SK-N-SH (cell line): ENCODE data around the gene NDRG2. TPM values are rescaled to one million over a fixed set of nuclear protein-coding genes. Genes with fewer than 3 reads are reported as not detected.
"Not testable (repeated sequence)": the region's sequence is repeated elsewhere in the genome, so short reads cannot be mapped to it uniquely, and the experiment has no call there.

ENCODE experiments used
- CTCF ChIA-PET: fragments of 300-600, 350-600 bp; formaldehyde crosslinking; extraction: SDS; loops from one replicate; lab custom pipeline; 2021; lab: Yijun Ruan, JAX
- POLR2A ChIA-PET: fragments of 350-600 bp; sonication (Branson Sonifier 250); formaldehyde crosslinking; extraction: SDS; loops from one replicate; lab custom pipeline; 2020; ENCODE audit warnings: antibody characterized with exemption, inconsistent platforms; lab: Yijun Ruan, JAX
- DNase-seq: peaks from one replicate; pipeline ENCODE4 v3.0.0; 2012
- H2AFZ ChIP-seq: fragments of 200-600 bp; sonication (generic); 2 replicates; pipeline ENCODE4 v1.8.1; 2016; ENCODE audit warnings: antibody characterized with exemption, mild to moderate bottlenecking, low read depth
- H3F3A ChIP-seq: fragments of 200-600 bp; sonication (generic); replicated peaks from 2 replicates; pipeline ENCODE3; 2016; ENCODE audit warnings: antibody characterized with exemption, mild to moderate bottlenecking; ENCODE audit not compliant: insufficient read depth
- H3K27ac ChIP-seq, 2 experiments: fragments of 200-500 bp in 1 of 2; fragments of 200-600 bp in 1 of 2; sonication (Bioruptor generic) in 1 of 2; sonication (generic), shearing (Covaris generic) in 1 of 2; 2 replicates each; pipeline versions ENCODE4 v1.5.1 to v1.6.1; 2014 to 2016; ENCODE audit warnings: low read depth in 2 of 2, inconsistent platforms in 1 of 2, low read length in 1 of 2, mild to moderate bottlenecking in 1 of 2, mixed read lengths in 1 of 2
- H3K27me3 ChIP-seq: fragments of 200-600 bp; sonication (generic), shearing (Covaris generic); 2 replicates; pipeline ENCODE4 v1.6.1; 2016; ENCODE audit warnings: mixed run types; ENCODE audit not compliant: insufficient read depth
- H3K36me3 ChIP-seq, 2 experiments: fragments of 200-500 bp in 1 of 2; fragments of 200-600 bp in 1 of 2; sonication (Bioruptor generic) in 1 of 2; sonication (generic) in 1 of 2; replicated peaks in 1 of 2; 2 replicates each; pipeline versions ENCODE3 to v1.5.1; 2014 to 2016; ENCODE audit warnings: low read length in 1 of 2, mild to moderate bottlenecking in 1 of 2; ENCODE audit not compliant: insufficient read depth in 2 of 2, control insufficient read depth in 1 of 2
- H3K4me1 ChIP-seq, 2 experiments: fragments of 200-500 bp in 1 of 2; fragments of 200-600 bp in 1 of 2; sonication (Bioruptor generic) in 1 of 2; sonication (generic), shearing (Covaris generic) in 1 of 2; 2 replicates each; pipeline versions ENCODE4 v1.5.1 to v1.6.1; 2014 to 2016; ENCODE audit warnings: low read depth in 1 of 2, low read length in 1 of 2, mixed run types in 1 of 2; ENCODE audit not compliant: insufficient read depth in 2 of 2, control insufficient read depth in 1 of 2
- H3K4me2 ChIP-seq: fragments of 200-600 bp; sonication (generic), shearing (Covaris generic); 2 replicates; pipeline ENCODE4 v1.6.1; 2017; ENCODE audit warnings: mixed run types
- H3K4me3 ChIP-seq, 2 experiments: fragments of 200-500 bp in 1 of 2; fragments of 200-600 bp in 1 of 2; sonication (Bioruptor generic) in 1 of 2; sonication (generic), shearing (Covaris generic) in 1 of 2; 2 replicates each; pipeline versions ENCODE4 v1.5.1 to v1.8.1; 2014 to 2016; ENCODE audit warnings: low read depth in 2 of 2, inconsistent platforms in 1 of 2, low read length in 1 of 2, mild to moderate bottlenecking in 1 of 2, mixed read lengths in 1 of 2, moderate library complexity in 1 of 2
- H3K79me2 ChIP-seq: fragments of 200-600 bp; sonication (generic); 2 replicates; pipeline ENCODE4 v1.8.1; 2017; ENCODE audit warnings: mild to moderate bottlenecking; ENCODE audit not compliant: insufficient read depth
- H3K9ac ChIP-seq: fragments of 200-600 bp; sonication (generic); 2 replicates; pipeline ENCODE4 v1.6.1; 2017; ENCODE audit warnings: mixed run types
- H3K9me2 ChIP-seq: fragments of 200-600 bp; sonication (generic); 2 replicates; pipeline ENCODE4 v1.6.1; 2017; ENCODE audit warnings: mixed run types
- H3K9me3 ChIP-seq: fragments of 200-600 bp; sonication (generic); 2 replicates; pipeline ENCODE4 v1.6.1; 2017; ENCODE audit warnings: mixed run types, mild to moderate bottlenecking, moderate library complexity
- H4K20me1 ChIP-seq: fragments of 200-600 bp; sonication (generic); 2 replicates; pipeline ENCODE4 v1.6.1; 2017; ENCODE audit warnings: mild to moderate bottlenecking, mixed run types; ENCODE audit not compliant: insufficient read depth
- EZH2phosphoT487 ChIP-seq: fragments of 200-600 bp; sonication (generic); IDR thresholded peaks from 2 replicates; pipeline ENCODE4 v1.6.1; 2017; ENCODE audit warnings: low read depth, mixed run types, mild to moderate bottlenecking, antibody characterized with exemption, moderate library complexity, borderline replicate concordance
- FOSL2 ChIP-seq: IDR thresholded peaks from 2 replicates; pipeline ENCODE4 v1.4.0; 2012; ENCODE audit warnings: low read depth, mild to moderate bottlenecking, moderate library complexity, borderline replicate concordance
- NFIC ChIP-seq: IDR thresholded peaks from 2 replicates; pipeline ENCODE4 v1.4.0; 2012; ENCODE audit warnings: borderline replicate concordance
- POLR2AphosphoS5 ChIP-seq: IDR thresholded peaks from 2 replicates; pipeline ENCODE4 v1.6.1; 2012; ENCODE audit warnings: low read depth, low read length
- WGBS: methylation state at CpG from one replicate; pipeline ENCODE4 v1.1.6; 2017; ENCODE audit warnings: low lambda C conversion rate; 5-methylcytosine and 5-hydroxymethylcytosine counted together
- polyA plus RNA-seq, 3 experiments: library from polyadenylated mRNA; depleted of rRNA; stranded (reverse); fragments of >200 nt; gene quantifications; 2 replicates each; pipeline ENCODE4 v1.2.3, GENCODE V29; 2012
- TF ChIP-seq, protein P1 (sequence below): fragments of 200-600 bp; sonication (generic); IDR thresholded peaks from 2 replicates; pipeline ENCODE4 v1.6.1; 2017; ENCODE audit warnings: antibody characterized with exemption, mild to moderate bottlenecking, moderate library complexity
- TF ChIP-seq, protein P2 (sequence below): IDR thresholded peaks from 2 replicates; pipeline ENCODE4; 2012
- TF ChIP-seq, protein P3 (sequence below): IDR thresholded peaks from 2 replicates; pipeline ENCODE4 v1.6.1; 2012; ENCODE audit warnings: mild to moderate bottlenecking, low read depth, low read length, moderate library complexity
- TF ChIP-seq, protein P4 (sequence below): IDR thresholded peaks from 2 replicates; pipeline ENCODE4 v1.4.0; 2012; ENCODE audit warnings: low read depth, borderline replicate concordance
- TF ChIP-seq, protein P5 (sequence below): IDR thresholded peaks from 2 replicates; pipeline ENCODE4 v1.4.0; 2012; ENCODE audit warnings: low read depth, borderline replicate concordance

The NDRG2 gene
- polyA plus RNA-seq, 1 of the 3 experiments (the other 2 are of a cell fraction), result 15.8 TPM

DNA sequence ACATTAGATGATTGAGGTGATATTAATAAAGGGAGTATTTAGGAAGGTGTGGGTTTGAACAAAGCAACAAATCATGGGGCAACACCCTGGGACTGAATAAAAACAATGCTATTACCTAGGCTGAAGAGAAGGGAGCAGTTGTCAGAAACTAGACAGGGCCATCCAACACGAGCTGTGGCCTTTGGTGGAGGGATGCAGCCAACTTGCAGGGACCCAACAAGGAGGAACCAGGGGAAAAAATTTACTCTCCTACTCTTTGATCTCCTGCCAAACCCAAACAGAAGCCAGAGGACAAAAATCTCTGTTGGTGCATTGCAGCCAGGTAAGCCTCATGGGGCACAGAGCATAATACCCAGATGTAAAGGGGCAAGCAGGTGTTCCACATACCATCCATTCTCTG, 13.7 kb downstream of the NDRG2 start:
- no peaks in the 10 kb centered on the region for H3K79me2 ChIP-seq
- no peak overlapping the region for H2AFZ ChIP-seq
- DNase-seq, result no peak
- no peaks in the 10 kb centered on the region for H3K36me3 ChIP-seq
- ChIA-PET POLR2A (no interaction called here), CTCF (interaction anchor here (1.5 to 18.2 kb wide), 5 partner anchors 13 to 90 kb away, joined by 3 to 555 read pairs (median 8); partner anchors contain the start of genes RNASE7, SLC39A2, TMEM253 and ZNF219)
- no peaks in the 10 kb centered on the region for H3K9me3 ChIP-seq
- no peaks in the 10 kb centered on the region for H3F3A ChIP-seq
- H3K4me2 ChIP-seq, result no peak overlapping the region
- H3K4me3 ChIP-seq, result no peak overlapping the region
- H3K9me2 ChIP-seq, result no peaks in the 10 kb centered on the region
- no peak overlapping the region for H3K27ac ChIP-seq
- TF ChIP-seq EZH2phosphoT487 (no peak), FOSL2 (no peak), POLR2AphosphoS5 (no peak), NFIC (no peak)
- TF ChIP-seq, protein P1, sequence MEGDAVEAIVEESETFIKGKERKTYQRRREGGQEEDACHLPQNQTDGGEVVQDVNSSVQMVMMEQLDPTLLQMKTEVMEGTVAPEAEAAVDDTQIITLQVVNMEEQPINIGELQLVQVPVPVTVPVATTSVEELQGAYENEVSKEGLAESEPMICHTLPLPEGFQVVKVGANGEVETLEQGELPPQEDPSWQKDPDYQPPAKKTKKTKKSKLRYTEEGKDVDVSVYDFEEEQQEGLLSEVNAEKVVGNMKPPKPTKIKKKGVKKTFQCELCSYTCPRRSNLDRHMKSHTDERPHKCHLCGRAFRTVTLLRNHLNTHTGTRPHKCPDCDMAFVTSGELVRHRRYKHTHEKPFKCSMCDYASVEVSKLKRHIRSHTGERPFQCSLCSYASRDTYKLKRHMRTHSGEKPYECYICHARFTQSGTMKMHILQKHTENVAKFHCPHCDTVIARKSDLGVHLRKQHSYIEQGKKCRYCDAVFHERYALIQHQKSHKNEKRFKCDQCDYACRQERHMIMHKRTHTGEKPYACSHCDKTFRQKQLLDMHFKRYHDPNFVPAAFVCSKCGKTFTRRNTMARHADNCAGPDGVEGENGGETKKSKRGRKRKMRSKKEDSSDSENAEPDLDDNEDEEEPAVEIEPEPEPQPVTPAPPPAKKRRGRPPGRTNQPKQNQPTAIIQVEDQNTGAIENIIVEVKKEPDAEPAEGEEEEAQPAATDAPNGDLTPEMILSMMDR, result no peak
- TF ChIP-seq, protein P2, sequence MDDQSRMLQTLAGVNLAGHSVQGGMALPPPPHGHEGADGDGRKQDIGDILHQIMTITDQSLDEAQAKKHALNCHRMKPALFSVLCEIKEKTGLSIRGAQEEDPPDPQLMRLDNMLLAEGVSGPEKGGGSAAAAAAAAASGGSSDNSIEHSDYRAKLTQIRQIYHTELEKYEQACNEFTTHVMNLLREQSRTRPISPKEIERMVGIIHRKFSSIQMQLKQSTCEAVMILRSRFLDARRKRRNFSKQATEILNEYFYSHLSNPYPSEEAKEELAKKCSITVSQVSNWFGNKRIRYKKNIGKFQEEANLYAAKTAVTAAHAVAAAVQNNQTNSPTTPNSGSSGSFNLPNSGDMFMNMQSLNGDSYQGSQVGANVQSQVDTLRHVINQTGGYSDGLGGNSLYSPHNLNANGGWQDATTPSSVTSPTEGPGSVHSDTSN, result no peak
- TF ChIP-seq, protein P3, sequence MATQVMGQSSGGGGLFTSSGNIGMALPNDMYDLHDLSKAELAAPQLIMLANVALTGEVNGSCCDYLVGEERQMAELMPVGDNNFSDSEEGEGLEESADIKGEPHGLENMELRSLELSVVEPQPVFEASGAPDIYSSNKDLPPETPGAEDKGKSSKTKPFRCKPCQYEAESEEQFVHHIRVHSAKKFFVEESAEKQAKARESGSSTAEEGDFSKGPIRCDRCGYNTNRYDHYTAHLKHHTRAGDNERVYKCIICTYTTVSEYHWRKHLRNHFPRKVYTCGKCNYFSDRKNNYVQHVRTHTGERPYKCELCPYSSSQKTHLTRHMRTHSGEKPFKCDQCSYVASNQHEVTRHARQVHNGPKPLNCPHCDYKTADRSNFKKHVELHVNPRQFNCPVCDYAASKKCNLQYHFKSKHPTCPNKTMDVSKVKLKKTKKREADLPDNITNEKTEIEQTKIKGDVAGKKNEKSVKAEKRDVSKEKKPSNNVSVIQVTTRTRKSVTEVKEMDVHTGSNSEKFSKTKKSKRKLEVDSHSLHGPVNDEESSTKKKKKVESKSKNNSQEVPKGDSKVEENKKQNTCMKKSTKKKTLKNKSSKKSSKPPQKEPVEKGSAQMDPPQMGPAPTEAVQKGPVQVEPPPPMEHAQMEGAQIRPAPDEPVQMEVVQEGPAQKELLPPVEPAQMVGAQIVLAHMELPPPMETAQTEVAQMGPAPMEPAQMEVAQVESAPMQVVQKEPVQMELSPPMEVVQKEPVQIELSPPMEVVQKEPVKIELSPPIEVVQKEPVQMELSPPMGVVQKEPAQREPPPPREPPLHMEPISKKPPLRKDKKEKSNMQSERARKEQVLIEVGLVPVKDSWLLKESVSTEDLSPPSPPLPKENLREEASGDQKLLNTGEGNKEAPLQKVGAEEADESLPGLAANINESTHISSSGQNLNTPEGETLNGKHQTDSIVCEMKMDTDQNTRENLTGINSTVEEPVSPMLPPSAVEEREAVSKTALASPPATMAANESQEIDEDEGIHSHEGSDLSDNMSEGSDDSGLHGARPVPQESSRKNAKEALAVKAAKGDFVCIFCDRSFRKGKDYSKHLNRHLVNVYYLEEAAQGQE, result no peak
- TF ChIP-seq, protein P4, sequence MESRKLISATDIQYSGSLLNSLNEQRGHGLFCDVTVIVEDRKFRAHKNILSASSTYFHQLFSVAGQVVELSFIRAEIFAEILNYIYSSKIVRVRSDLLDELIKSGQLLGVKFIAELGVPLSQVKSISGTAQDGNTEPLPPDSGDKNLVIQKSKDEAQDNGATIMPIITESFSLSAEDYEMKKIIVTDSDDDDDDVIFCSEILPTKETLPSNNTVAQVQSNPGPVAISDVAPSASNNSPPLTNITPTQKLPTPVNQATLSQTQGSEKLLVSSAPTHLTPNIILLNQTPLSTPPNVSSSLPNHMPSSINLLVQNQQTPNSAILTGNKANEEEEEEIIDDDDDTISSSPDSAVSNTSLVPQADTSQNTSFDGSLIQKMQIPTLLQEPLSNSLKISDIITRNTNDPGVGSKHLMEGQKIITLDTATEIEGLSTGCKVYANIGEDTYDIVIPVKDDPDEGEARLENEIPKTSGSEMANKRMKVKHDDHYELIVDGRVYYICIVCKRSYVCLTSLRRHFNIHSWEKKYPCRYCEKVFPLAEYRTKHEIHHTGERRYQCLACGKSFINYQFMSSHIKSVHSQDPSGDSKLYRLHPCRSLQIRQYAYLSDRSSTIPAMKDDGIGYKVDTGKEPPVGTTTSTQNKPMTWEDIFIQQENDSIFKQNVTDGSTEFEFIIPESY, result no peak
- TF ChIP-seq, protein P5, sequence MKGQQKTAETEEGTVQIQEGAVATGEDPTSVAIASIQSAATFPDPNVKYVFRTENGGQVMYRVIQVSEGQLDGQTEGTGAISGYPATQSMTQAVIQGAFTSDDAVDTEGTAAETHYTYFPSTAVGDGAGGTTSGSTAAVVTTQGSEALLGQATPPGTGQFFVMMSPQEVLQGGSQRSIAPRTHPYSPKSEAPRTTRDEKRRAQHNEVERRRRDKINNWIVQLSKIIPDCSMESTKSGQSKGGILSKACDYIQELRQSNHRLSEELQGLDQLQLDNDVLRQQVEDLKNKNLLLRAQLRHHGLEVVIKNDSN, result no peak
- 23% methylated on average over 1 of the region's 1 CpG for WGBS
- H3K4me1 ChIP-seq, result no peaks in the 10 kb centered on the region; a peak in 1 of 4 replicates
- no peaks in the 10 kb centered on the region for H4K20me1 ChIP-seq
- H3K27me3 ChIP-seq, result peaks cover 15% of the 10 kb centered on the region
- no peak overlapping the region for H3K9ac ChIP-seq

DNA sequence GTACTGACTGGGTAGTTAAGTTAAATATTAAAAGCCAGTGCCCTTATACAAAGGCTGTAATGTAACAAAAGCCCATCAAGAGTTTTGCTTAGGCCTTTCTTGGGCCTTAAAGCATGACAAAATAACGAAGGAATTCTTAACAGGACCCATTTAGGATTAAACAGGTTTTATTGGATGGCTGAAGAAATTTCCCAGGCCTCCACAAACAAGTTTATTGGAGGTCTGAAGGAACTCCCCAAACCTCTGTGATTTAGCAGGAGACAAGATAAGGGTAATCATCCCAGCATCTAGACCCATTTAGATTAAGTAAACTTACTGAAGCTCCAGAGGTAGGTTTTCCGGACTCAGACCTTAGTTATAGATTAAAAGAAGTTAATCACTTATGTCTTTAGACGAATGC, 15.1 kb downstream of the NDRG2 start:
- H2AFZ ChIP-seq, H3K36me3 ChIP-seq, H3F3A ChIP-seq, POLR2A ChIA-PET, H3K9ac ChIP-seq, H3K4me3 ChIP-seq, H3K79me2 ChIP-seq, H3K4me2 ChIP-seq, H3K4me1 ChIP-seq, H3K27ac ChIP-seq, H3K9me3 ChIP-seq, H4K20me1 ChIP-seq, H3K9me2 ChIP-seq, DNase-seq: not testable (repeated sequence)
- CTCF ChIA-PET, result interaction anchor here (1.5 to 18.2 kb wide), 3 partner anchors 18 to 92 kb away, joined by 3 to 555 read pairs (median 248); partner anchors contain the start of genes RNASE7, TMEM253 and ZNF219
- peaks cover 15% of the 10 kb centered on the region for H3K27me3 ChIP-seq
- WGBS, result 54% methylated on average over 3 of the region's 3 CpGs
